Suppressor macrophage treated with lipopolysaccharide for 4 hours (primary cell): ENCODE measurements around the gene CCIN.
"Not testable (repeated sequence)": the region's sequence is repeated elsewhere in the genome, so short reads cannot be mapped to it uniquely, and the experiment has no call there.

Experiments used
- DNase-seq: peaks from one replicate; pipeline ENCODE4 v3.0.0-alpha.2; 2020

Gene CCIN

DNA sequence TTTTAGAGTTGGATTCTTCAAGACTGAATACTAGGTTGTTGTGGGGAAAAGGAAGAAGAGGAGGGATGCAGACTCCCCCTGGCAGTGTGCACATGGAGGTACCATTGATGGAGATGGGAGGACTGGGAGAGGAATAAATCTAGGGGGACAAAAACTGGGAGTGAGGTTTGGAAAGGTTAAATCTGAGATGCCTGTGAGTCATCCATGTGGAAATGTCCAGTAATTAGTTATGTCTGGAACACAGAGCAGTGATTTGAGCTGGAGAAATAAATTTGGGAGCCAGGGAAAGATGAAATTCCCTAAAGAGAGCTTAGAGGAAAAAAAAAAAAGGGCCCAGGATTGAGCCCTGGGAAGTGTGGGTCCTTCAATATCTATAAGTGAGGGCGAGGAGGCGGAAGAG is 8.0 kb upstream of the CCIN start:
- DNase-seq = no peak

DNA sequence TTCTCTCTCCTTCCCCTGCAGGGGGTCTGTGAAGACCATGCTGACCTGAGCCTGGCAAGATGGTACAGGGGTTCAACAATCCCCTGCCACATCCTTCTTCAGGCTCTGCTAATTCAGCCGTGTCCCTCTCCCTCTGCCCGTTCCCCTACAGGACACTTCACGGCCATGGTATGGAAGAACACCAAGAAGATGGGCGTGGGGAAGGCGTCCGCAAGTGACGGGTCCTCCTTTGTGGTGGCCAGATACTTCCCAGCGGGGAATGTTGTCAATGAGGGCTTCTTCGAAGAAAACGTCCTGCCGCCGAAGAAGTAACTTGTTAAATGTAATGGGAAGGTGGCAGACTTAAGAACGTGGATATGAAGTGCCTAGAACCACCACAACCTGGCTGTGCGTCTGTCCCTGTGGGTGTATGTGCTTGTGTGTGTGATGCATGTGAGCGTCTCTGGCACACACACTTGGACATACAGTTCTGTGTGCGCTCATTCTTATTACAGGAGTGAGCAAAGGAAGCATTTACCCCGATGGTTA is 6.9 kb upstream of the CCIN start:
- DNase-seq = no peak

DNA sequence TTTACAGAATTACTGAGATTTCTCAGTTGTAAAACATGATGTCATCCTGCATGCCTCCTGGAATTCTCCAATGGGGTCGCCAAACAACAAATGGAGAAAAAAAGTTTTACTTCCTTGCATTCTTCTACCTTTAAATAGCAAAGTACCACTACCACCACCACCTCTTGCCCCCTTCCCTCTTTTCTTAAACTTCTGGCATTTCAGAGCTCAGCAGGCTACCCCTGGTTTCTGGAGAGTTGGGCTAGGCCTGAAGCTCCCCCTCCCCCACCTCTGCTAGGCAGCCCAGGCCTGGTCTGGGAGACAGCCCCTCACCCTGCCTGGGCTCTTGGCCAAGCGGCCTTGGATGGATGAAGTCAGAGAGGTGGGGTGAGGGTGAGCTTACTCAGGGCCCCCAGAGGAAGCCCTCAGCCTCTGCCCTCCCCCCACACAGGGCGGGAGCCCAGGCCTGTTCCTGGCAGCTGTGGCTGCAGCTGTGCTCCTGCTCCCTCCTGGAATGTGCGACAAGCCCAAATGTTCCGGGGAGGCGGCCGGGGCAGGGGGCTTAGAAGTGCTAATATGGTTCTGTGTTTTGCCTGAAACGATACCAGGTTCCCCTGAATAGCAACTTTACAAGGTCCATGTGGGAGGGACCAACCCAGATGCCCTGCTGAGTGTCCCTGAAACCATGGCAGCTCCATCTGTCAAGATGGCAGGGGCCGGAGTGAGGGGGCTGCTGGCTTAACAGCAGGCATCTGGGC is 6.0 kb upstream of the CCIN start:
- no peak for DNase-seq

DNA sequence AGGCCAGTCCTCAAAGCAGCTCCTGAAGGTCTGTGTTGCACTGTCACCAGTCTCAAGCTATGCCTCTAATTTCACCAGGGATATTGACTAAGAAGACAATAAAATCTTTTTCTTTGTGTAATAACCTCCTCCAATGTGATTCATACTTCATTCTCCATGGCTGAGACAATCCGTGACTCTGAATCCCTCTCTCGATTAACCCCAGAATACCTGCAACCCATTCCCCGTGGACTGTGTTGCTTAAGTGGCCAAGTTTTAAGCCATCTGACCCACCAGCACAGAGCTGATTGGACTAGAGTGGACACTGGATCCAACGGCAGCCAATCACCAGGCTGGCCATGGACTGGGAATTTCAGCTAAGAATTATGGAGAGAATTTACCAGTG is 5.4 kb upstream of the CCIN start:
- DNase-seq = no peak

DNA sequence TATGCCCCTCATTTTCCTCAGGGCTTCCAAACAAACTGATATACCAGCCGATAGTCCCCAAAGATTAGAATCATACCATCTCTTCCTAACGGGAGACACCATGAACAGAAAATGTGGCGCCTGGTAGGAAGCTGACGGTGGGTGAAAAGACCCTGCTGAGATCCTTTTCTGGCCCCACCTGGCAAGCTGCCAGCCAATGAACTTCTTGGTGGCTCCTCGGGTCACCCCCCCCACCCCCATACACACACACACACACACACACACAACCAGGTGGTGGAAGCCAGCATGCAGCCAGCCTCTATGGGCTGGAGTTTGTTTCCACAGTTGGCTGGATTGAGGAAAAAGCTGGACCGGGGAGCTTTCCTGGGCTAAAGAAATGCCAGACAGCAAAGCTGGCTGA is 4.8 kb upstream of the CCIN start:
- DNase-seq = no peak

DNA sequence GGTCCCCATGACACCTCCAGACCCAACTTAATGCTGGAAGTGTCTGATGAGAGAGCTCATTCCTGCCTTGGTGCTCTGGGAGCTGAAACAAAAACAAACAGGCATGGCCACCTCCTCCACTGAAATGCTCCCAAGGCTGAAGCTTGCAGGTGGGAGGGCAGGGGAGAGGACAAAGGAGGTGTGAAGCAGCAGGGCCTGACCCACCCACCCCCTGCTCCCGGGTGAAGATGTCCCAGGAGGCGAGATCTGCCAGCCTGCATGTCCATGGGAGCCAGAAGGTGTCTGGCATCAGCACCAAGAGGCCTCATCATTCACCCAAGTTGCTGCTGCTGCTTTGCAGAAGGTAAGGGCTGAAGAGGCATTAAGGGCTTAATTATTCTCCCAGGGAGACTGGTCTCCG is 4.2 kb upstream of the CCIN start:
- no peak for DNase-seq

DNA sequence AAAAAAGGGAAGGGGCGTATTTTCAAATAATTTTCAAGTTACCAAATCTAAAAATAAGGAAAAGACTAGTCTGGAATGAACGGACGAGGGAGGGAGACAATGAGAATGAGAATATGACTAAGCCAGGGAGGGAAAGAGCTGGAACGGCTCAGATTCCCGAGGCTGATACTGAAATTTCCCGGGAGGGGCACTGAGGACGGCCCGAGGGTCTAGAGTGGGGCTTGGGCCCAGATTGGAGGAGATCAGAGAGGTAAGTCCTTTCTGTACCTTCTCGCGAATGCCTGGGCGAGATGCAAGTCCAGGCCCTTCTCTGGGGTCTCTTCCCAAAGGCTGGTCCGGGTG is 3.4 kb upstream of the CCIN start:
- no peak for DNase-seq

DNA sequence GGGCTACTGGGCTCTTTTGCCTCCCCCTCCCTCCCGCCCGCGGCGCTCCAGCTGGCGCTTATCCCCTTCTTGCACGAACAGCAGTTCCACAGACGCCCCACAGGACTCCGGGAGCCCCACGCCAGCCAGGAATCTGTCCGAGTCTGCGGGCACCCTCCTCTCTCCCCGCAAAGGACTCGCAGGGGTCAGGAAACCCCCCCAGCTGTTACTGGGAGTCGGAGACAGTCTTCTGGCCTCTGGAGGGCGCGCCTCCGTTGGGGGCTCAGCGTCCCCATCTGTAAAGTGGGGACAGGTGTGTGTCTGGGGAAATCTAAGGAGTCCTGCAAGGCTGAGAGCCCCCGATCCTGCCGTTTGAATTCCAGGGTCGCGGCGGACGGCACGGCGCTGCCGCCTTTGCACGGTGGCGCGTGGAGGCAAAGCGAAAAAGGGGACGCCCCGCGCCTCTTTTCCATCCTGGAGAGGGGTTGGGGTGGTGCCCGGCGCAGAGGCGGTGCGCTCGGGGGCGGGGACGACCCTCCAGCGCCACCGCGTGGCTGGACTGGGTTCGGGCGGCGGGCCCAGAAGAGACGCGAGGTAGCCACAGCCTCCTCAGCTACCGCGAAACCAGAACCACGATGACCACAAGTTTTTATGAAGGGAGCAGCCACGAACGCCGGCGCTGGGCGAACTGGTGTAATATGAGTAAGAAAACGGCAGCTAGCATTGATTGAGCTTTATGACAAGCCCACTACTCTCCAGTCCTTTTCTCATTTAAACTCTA is 2.8 kb upstream of the CCIN start:
- peak; percentile 92 for DNase-seq

DNA sequence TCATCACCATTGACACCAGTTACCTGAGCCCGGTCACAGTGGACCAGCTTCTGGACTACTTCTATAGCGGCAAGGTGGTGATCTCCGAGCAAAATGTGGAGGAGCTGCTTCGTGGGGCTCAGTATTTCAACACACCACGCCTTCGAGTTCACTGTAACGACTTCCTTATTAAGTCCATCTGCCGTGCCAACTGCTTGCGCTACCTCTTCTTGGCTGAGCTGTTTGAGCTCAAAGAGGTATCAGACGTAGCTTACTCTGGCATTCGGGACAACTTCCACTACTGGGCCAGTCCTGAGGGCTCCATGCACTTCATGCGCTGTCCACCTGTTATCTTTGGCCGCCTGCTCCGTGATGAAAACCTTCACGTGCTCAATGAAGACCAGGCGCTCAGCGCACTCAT is 520 bp downstream of the CCIN start:
- DNase-seq = no peak

DNA sequence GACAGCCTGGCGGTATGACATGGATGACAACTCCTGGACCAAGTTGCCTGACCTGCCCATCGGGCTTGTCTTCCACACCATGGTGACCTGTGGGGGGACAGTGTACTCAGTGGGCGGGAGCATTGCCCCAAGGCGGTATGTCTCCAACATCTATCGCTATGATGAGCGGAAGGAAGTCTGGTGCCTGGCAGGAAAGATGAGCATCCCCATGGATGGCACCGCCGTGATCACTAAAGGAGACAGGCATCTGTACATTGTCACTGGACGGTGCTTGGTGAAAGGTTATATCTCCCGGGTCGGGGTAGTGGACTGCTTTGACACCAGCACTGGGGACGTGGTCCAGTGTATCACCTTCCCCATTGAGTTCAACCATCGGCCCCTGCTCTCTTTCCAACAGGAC is 1.3 kb downstream of the CCIN start:
- DNase-seq = no peak

DNA sequence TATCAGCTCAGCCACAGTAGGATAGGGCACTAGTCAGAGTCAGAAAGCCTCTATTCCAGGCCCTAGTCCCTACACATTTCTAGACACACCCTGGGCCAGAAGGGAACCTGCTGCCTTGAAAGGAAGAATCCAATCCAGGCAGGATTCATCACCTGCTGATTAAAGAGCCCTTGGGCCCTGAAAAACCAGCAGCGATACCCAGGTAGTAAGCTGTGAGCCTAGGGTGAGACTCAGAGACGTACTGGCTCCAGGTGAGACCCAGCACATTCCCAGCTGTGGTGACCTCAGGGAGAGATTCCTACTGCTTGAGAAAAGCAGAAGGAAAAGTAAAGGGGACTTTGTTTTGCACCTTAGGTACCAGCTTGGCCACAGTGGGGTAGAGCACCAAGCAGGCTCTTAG is 4.7 kb downstream of the CCIN start:
- DNase-seq = no peak

DNA sequence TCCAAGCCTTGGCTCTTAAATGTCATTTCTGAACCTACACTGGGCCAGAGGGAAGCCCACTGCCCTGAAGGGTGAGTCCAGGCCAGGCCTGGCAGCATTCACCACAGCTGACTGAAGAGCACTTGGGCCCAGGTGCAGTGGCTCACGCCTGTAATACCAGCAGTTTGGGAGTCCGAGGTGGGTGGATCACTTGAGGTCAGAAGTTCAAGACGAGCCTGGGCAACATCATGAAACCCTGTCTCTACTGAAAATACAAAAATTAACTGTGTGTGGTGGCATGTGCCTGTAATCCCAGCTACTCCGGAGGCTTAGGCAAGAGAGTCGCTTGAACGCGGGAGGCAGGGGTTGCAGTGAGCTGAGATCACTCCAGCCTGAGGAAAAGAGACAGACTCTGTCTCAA is 5.1 kb downstream of the CCIN start:
- no peak for DNase-seq

DNA sequence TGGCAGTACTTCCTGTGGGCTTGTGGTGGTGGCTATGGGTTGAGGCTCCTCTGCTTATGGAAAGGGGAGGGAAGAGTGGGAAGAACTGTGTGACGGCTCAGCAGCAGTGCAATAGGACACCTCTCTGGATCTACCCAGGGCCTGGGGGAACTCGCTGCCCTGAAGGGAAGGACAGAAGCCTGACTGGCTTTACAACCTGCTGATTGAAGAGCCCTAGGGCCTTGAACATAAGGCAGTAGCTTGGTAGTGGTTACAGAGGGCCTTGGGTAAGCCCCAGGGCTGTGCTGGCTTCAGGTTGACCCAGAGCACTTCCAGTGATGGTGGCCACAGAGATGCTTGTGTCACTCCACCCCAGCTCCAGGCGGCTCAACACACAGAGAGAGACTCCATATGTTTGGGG is 5.5 kb downstream of the CCIN start:
- DNase-seq = no peak

DNA sequence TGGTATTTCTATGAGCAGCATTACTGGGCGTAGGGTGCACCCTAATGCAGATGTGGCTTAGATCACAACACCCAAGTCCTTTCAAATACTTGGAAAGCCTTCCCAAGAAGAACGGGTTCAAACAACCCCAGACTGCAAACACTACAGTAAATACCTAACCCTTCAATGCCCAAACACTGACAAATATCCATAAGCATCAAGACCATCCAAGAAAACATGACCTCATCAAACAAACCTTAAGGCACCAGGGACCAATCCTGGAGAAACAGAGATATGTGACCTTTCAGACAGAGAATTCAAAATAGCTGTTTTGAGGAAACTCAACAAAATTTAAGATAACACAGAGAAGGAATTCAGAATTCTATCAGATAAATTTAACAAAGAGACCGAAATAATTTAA is 6.0 kb downstream of the CCIN start:
- not testable (repeated sequence) for DNase-seq

DNA sequence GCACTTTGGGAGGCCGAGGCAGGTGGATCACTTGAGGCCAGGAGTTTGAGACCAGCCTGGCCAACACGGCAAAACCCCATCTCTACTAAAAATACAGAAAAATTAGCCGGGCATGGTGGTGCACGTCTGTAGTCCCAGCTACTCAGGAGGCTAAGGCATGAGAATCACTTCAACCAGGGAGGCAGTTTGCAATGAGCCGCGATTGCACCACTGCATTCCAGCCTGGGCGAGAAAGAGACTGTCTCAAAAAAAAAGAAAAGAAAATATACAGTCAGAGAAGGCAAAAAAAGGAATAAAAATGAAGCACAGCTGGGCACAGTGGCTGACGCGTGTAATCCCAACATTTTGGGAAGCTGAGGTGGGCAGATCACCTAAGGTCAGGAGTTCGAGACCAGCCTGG is 7.3 kb downstream of the CCIN start:
- not testable (repeated sequence) for DNase-seq

DNA sequence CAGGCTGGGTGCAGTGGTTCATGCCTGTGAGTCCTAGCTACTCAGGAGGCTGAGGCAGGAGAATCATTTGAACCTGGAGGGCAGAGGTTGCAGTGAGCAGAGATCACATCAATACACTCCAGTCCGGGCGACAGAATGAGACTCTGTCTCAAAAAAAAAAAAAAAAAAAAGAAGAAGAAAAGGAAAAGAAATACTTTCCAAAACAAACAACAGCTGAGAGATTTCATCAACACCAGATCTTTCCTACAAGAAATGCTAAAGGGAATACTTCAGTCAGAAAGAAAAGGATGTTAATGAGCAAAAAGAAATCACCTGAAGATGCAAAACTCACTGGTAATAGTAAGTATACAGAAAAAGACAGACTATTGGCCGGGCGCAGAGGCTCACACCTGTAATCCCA is 8.4 kb downstream of the CCIN start:
- no peak for DNase-seq

DNA sequence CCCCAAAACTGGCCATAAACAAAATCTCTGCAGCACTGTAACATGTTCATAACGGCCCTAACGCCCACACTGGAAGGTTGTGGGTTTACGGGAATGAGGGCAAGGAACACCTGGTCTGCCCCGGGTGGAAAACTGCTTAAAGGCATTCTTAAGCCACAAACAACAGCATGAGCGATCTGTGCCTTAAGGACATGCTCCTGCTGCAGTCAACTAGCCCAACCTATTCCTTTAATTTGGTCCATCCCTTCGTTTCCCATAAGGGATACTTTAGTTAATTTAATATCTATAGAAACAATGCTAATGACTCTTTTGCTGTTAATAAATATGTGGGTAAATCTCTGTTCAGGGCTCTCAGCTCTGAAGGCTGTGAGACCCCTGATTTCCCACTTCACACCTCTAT is 11.1 kb downstream of the CCIN start:
- not testable (repeated sequence) for DNase-seq

DNA sequence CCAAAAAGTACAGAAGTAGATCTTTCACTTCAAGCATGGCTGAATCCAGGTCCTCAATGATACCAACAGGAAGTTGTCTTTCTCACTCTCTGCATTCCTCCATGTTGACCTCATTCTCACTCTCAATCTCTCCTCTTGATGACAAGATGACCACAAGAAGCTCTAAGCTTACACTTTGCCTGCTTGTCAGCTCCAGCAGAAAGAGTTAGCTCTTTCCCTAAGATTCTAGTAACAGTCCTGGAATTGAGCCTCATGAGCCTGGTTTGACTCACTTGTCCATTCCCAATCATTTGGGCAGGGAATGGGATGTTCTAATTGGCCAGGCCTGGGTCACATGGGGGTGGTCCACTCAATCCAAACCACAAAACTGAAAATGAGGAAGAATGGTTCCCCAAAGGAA is 18.2 kb downstream of the CCIN start:
- DNase-seq = no peak

DNA sequence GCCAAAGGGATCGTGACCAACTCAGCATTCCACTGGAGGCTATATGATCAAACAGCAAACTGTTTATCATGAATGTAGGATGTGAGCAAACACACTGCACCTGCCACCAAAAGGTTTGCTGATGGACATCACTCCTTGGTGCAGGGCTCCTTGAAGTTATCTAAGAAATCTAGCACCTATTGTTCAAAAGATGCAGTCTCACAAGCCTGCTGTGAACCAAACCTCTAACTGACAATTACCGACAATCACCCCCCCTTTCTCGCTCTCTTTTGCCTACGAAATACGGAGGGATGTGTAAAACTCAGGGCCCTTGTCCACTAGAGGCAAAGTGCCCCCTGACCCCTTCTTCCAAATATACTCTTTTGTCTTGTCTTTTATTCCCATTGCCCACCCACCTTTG is 19.0 kb downstream of the CCIN start:
- DNase-seq = no peak

DNA sequence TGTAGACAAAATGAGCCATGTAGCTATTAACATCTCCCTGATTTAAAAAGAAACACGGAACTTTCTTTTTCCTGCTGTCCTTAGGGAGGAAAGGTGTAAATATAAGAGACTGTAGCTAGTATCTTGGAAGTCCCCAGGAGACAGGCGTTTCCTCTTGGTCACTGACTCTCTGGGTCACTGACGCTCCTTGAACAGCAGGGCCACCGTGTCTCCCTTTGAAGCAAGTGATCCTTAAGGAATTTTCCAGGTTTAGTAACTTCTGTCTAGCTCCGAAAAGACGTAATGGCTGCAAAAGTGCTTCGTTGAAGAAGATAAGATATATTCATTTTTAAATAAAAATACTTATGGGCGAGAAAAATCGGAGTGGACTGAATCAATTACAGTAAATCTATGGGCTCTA is 20.8 kb downstream of the CCIN start:
- DNase-seq = peak; percentile 54

DNA sequence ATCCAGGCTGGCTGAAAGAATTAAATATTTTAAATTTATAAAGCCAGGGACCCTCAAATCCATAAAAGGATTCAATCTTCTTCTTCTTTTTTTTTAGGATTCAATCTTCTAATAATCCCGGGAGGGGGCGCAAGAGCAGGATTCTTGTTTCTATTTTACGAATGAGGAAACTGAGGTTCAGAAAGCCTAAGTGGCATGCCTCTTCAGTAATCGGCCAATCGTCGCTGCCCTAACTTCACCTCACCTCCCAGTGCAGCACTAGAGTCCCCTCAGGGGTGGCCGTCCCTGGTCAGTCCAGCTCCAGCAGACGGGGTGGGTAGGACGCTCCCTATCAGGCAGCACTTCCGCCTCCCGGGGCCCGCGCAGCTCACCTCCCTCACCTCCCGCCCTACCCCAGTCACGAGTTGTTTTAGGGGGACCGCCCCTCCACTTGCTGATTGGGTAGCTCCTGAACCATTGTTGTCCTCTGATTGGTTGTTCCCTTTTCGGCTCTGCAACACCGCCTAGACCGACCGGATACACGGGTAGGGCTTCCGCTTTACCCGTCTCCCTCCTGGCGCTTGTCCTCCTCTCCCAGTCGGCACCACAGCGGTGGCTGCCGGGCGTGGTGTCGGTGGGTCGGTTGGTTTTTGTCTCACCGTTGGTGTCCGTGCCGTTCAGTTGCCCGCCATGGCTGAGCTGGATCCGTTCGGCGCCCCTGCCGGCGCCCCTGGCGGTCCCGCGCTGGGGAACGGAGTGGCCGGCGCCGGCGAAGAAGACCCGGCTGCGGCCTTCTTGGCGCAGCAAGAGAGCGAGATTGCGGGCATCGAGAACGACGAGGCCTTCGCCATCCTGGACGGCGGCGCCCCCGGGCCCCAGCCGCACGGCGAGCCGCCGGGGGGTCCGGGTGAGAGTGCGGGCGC is 21.5 kb downstream of the CCIN start, which contains the start of gene CLTA:
CLTA (plus strand) TSS at position 534 of the 902 bp plus-strand sequence; CDS start at position 670, 136 bp downstream.
- DNase-seq = peak; percentile 98

DNA sequence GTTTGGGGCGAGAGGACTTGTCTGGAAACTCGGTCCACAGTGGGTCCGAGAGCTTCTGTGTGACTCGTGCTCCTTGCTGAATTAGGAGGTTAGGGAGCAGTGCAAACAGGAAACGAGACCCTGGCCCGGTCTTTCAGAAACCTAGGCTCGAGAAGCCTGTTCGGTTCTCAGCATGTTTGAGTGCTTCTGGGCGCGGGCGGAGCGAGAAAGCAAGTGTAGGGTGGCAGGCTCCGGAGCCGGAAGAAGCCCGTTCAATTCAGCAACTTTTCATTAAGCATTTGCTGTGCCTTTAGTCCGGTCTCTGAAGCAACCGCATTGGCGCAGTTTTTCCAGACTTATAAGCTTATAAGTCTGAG is 22.1 kb downstream of the CCIN start:
- peak; percentile 51 for DNase-seq

DNA sequence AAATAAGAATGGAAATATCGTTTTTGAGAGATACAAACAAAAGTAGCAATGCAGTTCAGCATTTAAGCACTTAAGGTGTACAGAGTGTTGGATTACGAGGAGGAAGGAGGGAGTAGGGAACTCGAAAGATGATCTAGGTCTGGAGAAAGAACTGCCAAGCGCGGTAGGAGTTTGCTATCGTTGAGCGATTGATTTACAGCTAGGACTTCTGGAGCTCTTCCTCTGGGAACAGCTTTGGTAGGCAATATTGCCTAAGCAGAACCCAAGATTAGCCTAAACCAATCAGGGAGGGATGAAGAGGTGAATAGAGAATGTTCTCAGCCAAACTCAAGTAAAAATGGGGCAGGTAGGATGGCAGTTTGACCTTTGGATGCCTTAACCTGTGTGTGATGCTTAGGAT is 22.5 kb downstream of the CCIN start:
- peak; percentile 29 for DNase-seq

DNA sequence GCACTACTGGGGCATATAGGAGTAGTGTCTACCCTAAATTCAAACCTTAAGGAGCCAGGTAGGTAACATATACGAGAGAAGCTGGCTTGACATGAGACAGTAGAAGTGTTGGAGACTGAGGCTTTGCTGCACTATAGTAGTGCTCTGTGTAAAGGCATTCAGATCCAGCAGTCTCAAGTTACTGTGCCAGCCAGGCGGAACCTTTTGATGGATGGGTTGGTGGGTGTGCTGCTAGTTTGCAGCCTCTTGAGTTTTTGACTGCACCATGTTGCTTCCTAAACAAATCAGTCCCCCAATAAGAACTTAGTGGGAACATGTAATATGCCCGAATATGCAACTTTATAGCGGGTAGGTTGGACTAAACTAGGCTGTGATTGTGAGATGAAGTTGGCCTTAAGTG is 23.0 kb downstream of the CCIN start:
- no peak for DNase-seq
